IMR-90 (cell line): ENCODE results near the gene SFT2D3. TPM values are rescaled to one million over a fixed set of nuclear protein-coding genes. Genes with fewer than 3 reads are reported as not detected.
A peak's percentile ranks its signal among the peaks of the same experiment; 100 is the strongest.

Experiments
- ATAC-seq: fragments of 200-7000 bp; cut with Tn5 transposase; 2 replicates; pipeline ENCODE4 v1.9.1; 2020; ENCODE audit warnings: low read depth, mild to moderate bottlenecking, moderate library complexity
- BruUV-seq: library from RNA; stranded (reverse); fragments of 400-500 nt; replicated peaks from 2 replicates; lab custom pipeline; 2021; lab: Mats Ljungman, UMichigan
- CTCF ChIA-PET: fragments of 300-600 bp; formaldehyde crosslinking; extraction: SDS; loops from one replicate; lab custom pipeline; 2021; ENCODE audit warnings: antibody characterized with exemption; lab: Yijun Ruan, JAX
- POLR2A ChIA-PET: fragments of 300-600 bp; sonication (Branson Sonifier 250); formaldehyde crosslinking; loops from one replicate; lab custom pipeline; 2022; ENCODE audit warnings: antibody characterized with exemption; ENCODE audit not compliant: unreplicated experiment; lab: Charles Lee
- DNase-seq: peaks from one replicate; pipeline ENCODE4 v3.0.0; 2013
- H2AFZ ChIP-seq: replicated peaks from 2 replicates; pipeline ENCODE3; 2013; ENCODE audit warnings: low read length, mild to moderate bottlenecking; ENCODE audit not compliant: poor library complexity
- H2AK5ac ChIP-seq: 2 replicates; pipeline ENCODE4 v1.6.1; 2013; ENCODE audit warnings: low read depth, low read length, inconsistent platforms
- H2AK9ac ChIP-seq: replicated peaks from 2 replicates; pipeline ENCODE3; 2013; ENCODE audit warnings: mild to moderate bottlenecking, low read depth, low read length, moderate library complexity; ENCODE audit not compliant: poor library complexity
- H2BK120ac ChIP-seq: 2 replicates; pipeline ENCODE4 v1.6.1; 2013; ENCODE audit warnings: low read depth, low read length, inconsistent platforms
- H2BK15ac ChIP-seq: 3 replicates; pipeline ENCODE4 v1.6.1; 2013; ENCODE audit warnings: low read depth, low read length, inconsistent platforms
- H2BK20ac ChIP-seq: 2 replicates; pipeline ENCODE4 v1.6.1; 2013; ENCODE audit warnings: low read depth, mild to moderate bottlenecking, inconsistent platforms, low read length, moderate library complexity
- H2BK5ac ChIP-seq: 2 replicates; pipeline ENCODE4 v1.6.1; 2013; ENCODE audit warnings: mild to moderate bottlenecking, low read depth, low read length, inconsistent platforms; ENCODE audit not compliant: poor library complexity, severe bottlenecking
- H3K14ac ChIP-seq: replicated peaks from 2 replicates; pipeline ENCODE4 v1.6.1; 2013; ENCODE audit warnings: low read depth, low read length, inconsistent platforms
- H3K18ac ChIP-seq: 2 replicates; pipeline ENCODE4 v1.6.1; 2013; ENCODE audit warnings: low read depth, low read length, control low read depth
- H3K23ac ChIP-seq: 2 replicates; pipeline ENCODE4 v1.6.1; 2013; ENCODE audit warnings: low read depth, low read length, inconsistent platforms
- H3K27ac ChIP-seq: 2 replicates; pipeline ENCODE4 v1.5.1; 2013; ENCODE audit warnings: mild to moderate bottlenecking, control low read depth, low read length; ENCODE audit not compliant: insufficient read depth
- H3K27me3 ChIP-seq: 2 replicates; pipeline ENCODE4 v1.6.1; 2013; ENCODE audit warnings: low read length; ENCODE audit not compliant: control insufficient read depth, insufficient read depth
- H3K36me3 ChIP-seq: 2 replicates; pipeline ENCODE4 v1.6.1; 2013; ENCODE audit warnings: low read length, mixed read lengths; ENCODE audit not compliant: control insufficient read depth, insufficient read depth
- H3K4ac ChIP-seq: 2 replicates; pipeline ENCODE4 v1.6.1; 2013; ENCODE audit warnings: low read depth, low read length, inconsistent platforms
- H3K4me1 ChIP-seq: 2 replicates; pipeline ENCODE4 v1.6.1; 2013; ENCODE audit warnings: low read length, mixed read lengths; ENCODE audit not compliant: control insufficient read depth, insufficient read depth
- H3K4me2 ChIP-seq: 2 replicates; pipeline ENCODE4 v1.6.1; 2013; ENCODE audit warnings: low read depth, mild to moderate bottlenecking, control low read depth, low read length, moderate library complexity
- H3K4me3 ChIP-seq: 2 replicates; pipeline ENCODE4 v1.5.1; 2013; ENCODE audit warnings: low read depth, mild to moderate bottlenecking, control low read depth, low read length, moderate library complexity; ENCODE audit not compliant: insufficient read depth
- H3K56ac ChIP-seq: 2 replicates; pipeline ENCODE4 v1.6.1; 2013; ENCODE audit warnings: low read length, inconsistent platforms; ENCODE audit not compliant: insufficient read depth; ENCODE audit errors: extremely low read depth
- H3K79me1 ChIP-seq, 2 experiments: 2 replicates each; pipeline ENCODE4 v1.6.1; 2013; ENCODE audit warnings: low read length in 2 of 2, inconsistent platforms in 1 of 2, low read depth in 1 of 2
- H3K9ac ChIP-seq: 2 replicates; pipeline ENCODE4 v1.6.1; 2013; ENCODE audit warnings: low read depth, low read length, control low read depth
- H3K9me1 ChIP-seq: 2 replicates; pipeline ENCODE4 v1.6.1; 2013; ENCODE audit warnings: low read length, inconsistent platforms; ENCODE audit not compliant: insufficient read depth
- H3K9me3 ChIP-seq: 2 replicates; pipeline ENCODE4 v1.6.1; 2013; ENCODE audit warnings: low read length; ENCODE audit not compliant: control insufficient read depth, insufficient read depth
- H4K20me1 ChIP-seq: 2 replicates; pipeline ENCODE4 v1.6.1; 2013; ENCODE audit warnings: low read length, inconsistent platforms; ENCODE audit not compliant: insufficient read depth
- H4K5ac ChIP-seq: 2 replicates; pipeline ENCODE4 v1.6.1; 2013; ENCODE audit warnings: mild to moderate bottlenecking, low read depth, low read length, control low read depth
- H4K8ac ChIP-seq, 2 experiments: 2 replicates each; pipeline ENCODE4 v1.6.1; 2013; ENCODE audit warnings: low read depth in 2 of 2, low read length in 2 of 2, control low read depth in 1 of 2, inconsistent platforms in 1 of 2
- H4K91ac ChIP-seq: 2 replicates; pipeline ENCODE4 v1.6.1; 2013; ENCODE audit warnings: low read depth, low read length, inconsistent platforms; ENCODE audit not compliant: insufficient read depth
- BHLHE40 ChIP-seq: fragments of 150-350 bp; IDR thresholded peaks from 2 replicates; pipeline ENCODE4 v1.6.1; 2016; ENCODE audit warnings: mild to moderate bottlenecking, low read depth, low read length
- CHD1 ChIP-seq: IDR thresholded peaks from 2 replicates; pipeline ENCODE4 v1.6.1; 2012; ENCODE audit warnings: low read depth, low read length, improper control_type of control experiment
- FOS ChIP-seq: fragments of 150-350 bp; IDR thresholded peaks from 2 replicates; pipeline ENCODE4 v1.6.1; 2016; ENCODE audit warnings: low read depth, low read length
- MAFK ChIP-seq: IDR thresholded peaks from 2 replicates; pipeline ENCODE4 v1.6.1; 2012; ENCODE audit warnings: low read depth, low read length, improper control_type of control experiment
- RAD21 ChIP-seq: IDR thresholded peaks from 2 replicates; pipeline ENCODE4 v1.6.1; 2012; ENCODE audit warnings: low read length, improper control_type of control experiment
- RCOR1 ChIP-seq: IDR thresholded peaks from 2 replicates; pipeline ENCODE4 v1.6.1; 2012; ENCODE audit warnings: mild to moderate bottlenecking, low read length, improper control_type of control experiment; ENCODE audit not compliant: insufficient replicate concordance
- RFX5 ChIP-seq: IDR thresholded peaks from 2 replicates; pipeline ENCODE4 v1.8.0; 2012; ENCODE audit warnings: low read depth, mild to moderate bottlenecking, low read length, moderate library complexity
- WGBS, 2 experiments: methylation state at CpG; one replicate each; pipeline versions ENCODE4 v1.1.5 to v1.1.7; 2013; ENCODE audit warnings: missing lambda C conversion rate in 2 of 2; ENCODE audit not compliant: insufficient read length in 1 of 2; ENCODE audit errors: extremely low coverage in 2 of 2; 5-methylcytosine and 5-hydroxymethylcytosine counted together
- dilution Hi-C: fragments of 300-500 bp; cut with HindIII; formaldehyde crosslinking; loops from one replicate; pipeline ENCODE4 v1.14.3; 2018; ENCODE audit warnings: low sequenced_read_pairs; ENCODE audit not compliant: unreplicated experiment
- in situ Hi-C: fragments of 300-500 bp; cut with MboI; formaldehyde crosslinking; loops from 3 replicates; pipeline ENCODE4 v1.14.3; 2019; ENCODE audit warnings: low sequenced_read_pairs, inconsistent platforms, mixed read lengths
- intact Hi-C: fragments of 100-400 bp; cut with micrococcal nuclease; formaldehyde crosslinking; loops from 2 replicates; pipeline ENCODE4 v1.10.0; 2022
- polyA plus RNA-seq, 3 experiments: library from polyadenylated mRNA; depleted of rRNA; stranded (reverse); fragments of >200 nt; gene quantifications; 2 replicates each; pipeline ENCODE4 v1.2.3, GENCODE V29; 2012; ENCODE audit warnings: low replicate concordance in 1 of 3
- total RNA-seq: library from RNA; depleted of rRNA; stranded (reverse); fragments of >200 nt; gene quantifications from 2 replicates; pipeline ENCODE4 v1.2.3, GENCODE V29; 2012

Gene SFT2D3
- total and polyA plus RNA-seq, 2 of the 4 experiments (the other 2 are of a cell fraction): 2.5 to 3.1 TPM

- no peaks in the 10 kb centered on the region for H4K20me1 ChIP-seq
- H4K5ac ChIP-seq: no peak overlapping the region
- no peaks in the 10 kb centered on the region for H3K27me3 ChIP-seq
- H3K4ac ChIP-seq: no peak overlapping the region
- no peak overlapping the region for H2BK20ac ChIP-seq
- H3K14ac ChIP-seq: no peak overlapping the region
- CTCF ChIA-PET: no interaction called here
- no peak overlapping the region for H4K91ac ChIP-seq
- ATAC-seq (no peak), DNase-seq (no peak)
- H3K4me1 ChIP-seq: no peaks in the 10 kb centered on the region; the same call in 1 of the 2 replicates
- no peaks in the 10 kb centered on the region; a peak in 1 of 4 replicates for H3K79me1 ChIP-seq
- H4K8ac ChIP-seq: no peak overlapping the region
- H3K23ac ChIP-seq: no peak overlapping the region
- BruUV-seq: no TSS peak
- no peak overlapping the region for H3K4me3 ChIP-seq
- H3K9me1 ChIP-seq: no peaks in the 10 kb centered on the region
- no peak for TF ChIP-seq FOS
- TF ChIP-seq MAFK: peak; percentile 76
- no peak for TF ChIP-seq BHLHE40
- no peak for TF ChIP-seq CHD1
- no peak for TF ChIP-seq RCOR1
- no peak for TF ChIP-seq RFX5
- TF ChIP-seq RAD21: no peak
- no peak overlapping the region for H2BK5ac ChIP-seq
- dilution Hi-C loops (no loop called here), intact Hi-C loops (no loop called here), in situ Hi-C loops (no loop called here)
- POLR2A ChIA-PET: no interaction called here
- H3K9ac ChIP-seq: no peak overlapping the region
- H2BK15ac ChIP-seq: no peak overlapping the region
- H3K18ac ChIP-seq: no peak overlapping the region
- no peak overlapping the region for H2AK9ac ChIP-seq
- no peak overlapping the region for H2AFZ ChIP-seq
- peaks cover 23% of the 10 kb centered on the region for H3K36me3 ChIP-seq
- H3K56ac ChIP-seq: no peak overlapping the region; the same call in 1 of the 2 replicates
- no peak overlapping the region for H3K4me2 ChIP-seq
- H3K9me3 ChIP-seq: no peaks in the 10 kb centered on the region
- WGBS, 2 experiments: 90% methylated on average over 7 of the region's 14 CpGs; no CpG with 5 or more reads in 1 of the 2 experiments
- no peak overlapping the region for H2AK5ac ChIP-seq
- no peak overlapping the region for H3K27ac ChIP-seq
- no peak overlapping the region for H2BK120ac ChIP-seq
These were observed 14.6 kb downstream of the SFT2D3 start for GRCh38 chr2:127715778-127716449.
